GM18505 (cell line): ENCODE results near the gene TRIM45.
"Not testable (repeated sequence)": the region's sequence is repeated elsewhere in the genome, so short reads cannot be mapped to it uniquely, and the experiment has no call there.

ENCODE experiments used
- ATAC-seq: cut with Tn5 transposase; IDR thresholded peaks from one replicate; pipeline ENCODE4 v1.9.1; 2021; ENCODE audit not compliant: unreplicated experiment
- POLR2A ChIP-seq: IDR thresholded peaks from 4 replicates; pipeline ENCODE4 v1.6.1; 2011; ENCODE audit warnings: borderline replicate concordance; ENCODE audit not compliant: insufficient read depth, insufficient read length; ENCODE audit errors: extremely low read depth

TRIM45 gene

DNA sequence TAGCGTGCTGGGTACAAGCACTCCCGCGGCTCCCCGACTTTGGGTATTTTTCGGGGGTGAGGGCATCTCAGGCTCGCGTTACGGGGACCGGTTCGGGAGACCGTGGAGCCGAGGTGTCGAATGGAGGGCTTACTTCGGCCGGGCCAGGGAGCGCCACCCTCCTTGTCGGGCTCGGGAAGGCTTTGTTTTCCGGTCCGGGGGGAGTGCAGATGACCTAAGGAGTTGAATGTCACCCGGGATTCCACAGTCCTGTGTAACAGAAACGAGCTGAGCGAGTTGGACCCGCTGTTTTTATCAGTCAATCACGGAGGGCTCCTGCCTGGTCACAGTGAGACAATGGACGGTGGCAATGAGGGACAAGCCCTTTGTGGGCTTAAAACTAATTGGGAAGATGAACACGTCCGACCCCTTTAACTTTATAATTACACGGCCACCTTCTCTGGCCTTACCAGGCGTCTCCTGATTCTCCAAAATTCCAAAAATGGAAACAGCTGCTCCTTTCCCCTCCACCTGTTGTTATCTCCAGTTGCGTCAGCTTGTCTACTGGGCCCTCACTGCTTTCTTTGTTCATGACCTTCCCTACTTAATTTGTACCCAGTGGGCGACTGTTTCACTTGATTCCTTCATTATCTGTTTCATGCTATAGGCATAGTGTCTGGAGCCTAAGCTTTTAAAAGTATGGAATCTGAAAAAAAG, 929 bp upstream of the TRIM45 start:
- TF ChIP-seq POLR2A = no peak
- ATAC-seq = no peak

DNA sequence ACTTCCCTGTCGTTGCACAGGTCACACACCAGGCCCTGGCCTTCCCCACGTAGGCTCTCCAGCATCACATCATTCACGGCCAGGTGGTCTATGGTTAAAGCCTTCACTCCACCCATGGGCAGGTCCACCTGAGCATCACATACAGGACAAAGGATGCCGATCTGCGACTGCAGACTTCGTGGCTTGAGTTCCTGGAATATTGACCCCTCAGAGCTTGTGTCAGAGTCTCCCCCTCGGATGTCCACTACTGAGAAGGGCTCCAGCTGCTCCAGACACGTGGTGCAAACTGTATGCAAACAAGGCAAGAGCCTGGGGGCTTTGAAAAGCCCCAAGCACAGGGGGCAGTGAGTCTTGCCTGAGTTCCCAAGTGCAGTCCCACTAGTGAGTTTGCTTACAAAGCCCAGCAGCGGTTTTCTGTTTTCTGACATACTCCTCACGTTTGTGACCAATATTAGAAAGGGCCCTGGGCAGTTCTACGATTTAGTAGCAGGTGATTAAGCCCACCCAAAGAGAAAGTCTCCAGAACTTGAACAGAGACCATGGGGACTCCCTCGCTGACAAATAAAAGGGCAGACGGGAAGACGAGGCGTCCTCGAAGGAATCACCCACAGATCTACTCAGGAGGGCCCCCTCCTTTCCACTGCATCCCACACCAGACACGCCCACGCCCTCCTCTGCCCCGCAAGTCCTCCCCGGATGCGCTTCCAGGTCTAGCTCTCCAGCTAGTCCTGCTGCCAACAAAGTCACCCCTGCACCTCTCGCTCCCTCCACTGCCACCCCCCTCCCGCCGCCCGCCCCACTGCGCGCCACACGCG, 568 bp downstream of the TRIM45 start:
- no peak for ATAC-seq
- no peak for TF ChIP-seq POLR2A

DNA sequence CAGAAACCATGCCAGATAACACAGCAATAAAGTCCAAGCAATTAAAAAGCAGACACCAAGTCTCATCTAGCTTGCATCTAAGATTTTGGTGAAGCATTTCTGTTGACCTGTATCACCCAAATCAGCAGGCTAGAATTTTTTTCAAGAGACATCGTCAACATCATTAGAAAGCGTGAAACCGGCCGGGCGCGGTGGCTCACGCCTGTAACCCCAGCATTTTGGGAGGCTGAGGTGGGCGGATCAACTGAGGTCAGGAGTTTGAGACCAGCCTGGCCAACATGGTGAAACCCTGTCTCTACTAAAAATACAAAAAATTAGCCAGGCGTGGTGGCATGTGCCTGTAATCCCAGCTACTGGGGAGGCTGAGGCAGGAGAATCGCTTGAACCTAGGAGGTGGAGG, 2.4 kb downstream of the TRIM45 start:
- ATAC-seq = not testable (repeated sequence)

DNA sequence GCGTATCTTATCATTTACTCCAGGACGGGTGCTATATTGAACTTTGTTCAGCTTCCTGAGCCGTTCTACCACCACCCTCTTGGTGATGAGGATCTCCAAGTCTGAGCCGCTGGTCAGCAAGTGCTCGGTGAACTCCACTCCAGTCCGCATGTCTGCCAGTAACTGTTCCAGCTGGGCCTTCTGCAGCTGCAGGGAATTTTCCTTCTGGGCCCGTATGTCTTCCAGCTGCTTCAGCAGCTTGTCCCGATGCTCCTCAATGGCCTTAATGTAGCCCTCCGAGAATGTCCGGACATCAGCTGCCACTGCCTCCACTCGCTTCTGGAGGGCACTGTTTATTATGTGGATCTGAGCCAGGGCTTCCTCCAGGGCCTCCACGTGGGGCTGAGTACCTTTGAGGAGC, 3.4 kb downstream of the TRIM45 start:
- TF ChIP-seq POLR2A = no peak
- ATAC-seq = no peak

DNA sequence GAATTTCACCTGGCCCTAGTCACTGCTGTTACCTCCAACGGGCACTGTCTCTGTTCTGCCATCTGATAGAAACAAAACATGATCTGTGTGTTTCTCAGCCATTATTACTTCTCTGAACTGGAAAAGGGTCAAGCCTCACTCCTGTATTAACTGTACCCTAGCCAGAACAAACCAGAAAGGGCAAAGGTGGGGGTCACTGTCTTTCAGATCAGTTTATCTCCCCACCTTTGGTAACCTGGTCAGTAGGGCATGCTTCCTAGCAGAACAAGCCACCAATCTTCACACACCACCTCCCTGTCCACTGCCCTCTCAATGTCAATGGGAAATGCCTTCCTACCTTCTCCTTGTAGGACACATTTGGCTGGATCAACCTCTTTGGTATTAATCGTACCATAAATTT, 3.9 kb downstream of the TRIM45 start:
- ATAC-seq = no peak
- no peak for TF ChIP-seq POLR2A

DNA sequence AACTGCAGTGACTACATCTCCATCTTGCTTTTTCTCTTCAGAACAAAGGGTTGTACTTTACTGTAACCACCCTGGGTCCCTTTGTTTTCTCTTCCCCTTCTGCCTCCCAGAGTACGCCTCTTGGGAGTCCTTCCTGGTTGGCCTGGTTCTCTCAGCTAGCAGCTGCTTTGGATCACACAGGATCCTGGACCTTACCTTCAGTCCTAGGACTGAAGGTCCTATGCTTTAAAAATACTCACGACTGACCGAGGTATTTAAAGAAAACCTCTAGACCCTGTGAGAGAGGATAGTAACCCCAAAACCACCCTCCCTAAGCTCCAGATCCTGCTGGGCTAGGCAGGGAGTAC, 4.8 kb downstream of the TRIM45 start:
- TF ChIP-seq POLR2A = no peak
- no peak for ATAC-seq

DNA sequence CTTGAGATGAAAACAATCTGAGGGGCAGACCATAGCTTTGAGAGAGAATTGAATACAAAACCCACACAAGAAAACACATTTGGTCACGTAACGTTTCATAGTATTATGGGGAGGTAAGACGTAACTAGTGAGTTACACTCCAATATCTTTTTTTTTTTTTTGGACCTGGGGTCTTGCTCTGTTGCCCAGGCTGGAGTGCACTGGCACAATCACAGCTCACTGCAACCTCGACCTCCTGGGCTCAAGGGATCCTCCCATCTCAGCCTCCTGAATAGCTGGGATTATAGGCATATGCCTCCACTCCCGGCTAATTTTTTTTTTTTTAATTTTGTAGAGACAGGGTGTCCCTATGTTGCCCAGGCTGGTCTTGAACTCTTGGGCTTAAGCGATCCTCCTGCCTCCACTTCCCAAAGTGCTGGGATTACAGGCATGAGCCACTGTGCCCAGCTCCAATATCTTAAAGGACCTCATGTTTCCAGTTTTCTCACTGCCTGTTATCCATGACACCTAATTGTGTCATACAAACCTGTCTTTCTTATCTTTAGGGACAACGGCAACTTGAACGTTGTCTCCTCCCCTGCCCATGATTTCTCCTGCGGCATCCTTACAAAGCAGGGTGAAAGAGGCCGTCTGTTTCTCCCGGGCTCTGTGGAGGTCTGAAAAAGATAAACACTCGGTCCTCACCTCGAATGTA, 5.3 kb downstream of the TRIM45 start:
- TF ChIP-seq POLR2A = no peak
- no peak for ATAC-seq

DNA sequence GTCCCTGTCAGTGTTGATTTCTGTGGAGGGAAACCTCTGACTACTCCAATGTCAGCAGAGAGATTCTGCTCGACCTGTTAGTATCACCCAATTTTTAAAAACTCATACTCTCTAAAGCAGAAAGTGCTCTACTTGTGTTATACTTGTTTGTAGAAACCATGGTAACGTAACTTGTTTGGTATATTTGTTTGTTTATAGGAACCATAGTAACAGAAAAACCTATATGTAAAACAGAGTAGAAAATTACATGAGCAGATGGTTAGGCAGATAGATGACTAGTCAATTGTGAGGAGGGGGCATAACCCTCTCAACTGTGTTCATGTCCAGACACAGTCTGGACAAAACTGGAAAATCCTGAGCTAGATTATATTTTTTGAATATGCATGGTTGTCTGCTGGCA, 6.7 kb downstream of the TRIM45 start:
- no peak for ATAC-seq
- no peak for TF ChIP-seq POLR2A

DNA sequence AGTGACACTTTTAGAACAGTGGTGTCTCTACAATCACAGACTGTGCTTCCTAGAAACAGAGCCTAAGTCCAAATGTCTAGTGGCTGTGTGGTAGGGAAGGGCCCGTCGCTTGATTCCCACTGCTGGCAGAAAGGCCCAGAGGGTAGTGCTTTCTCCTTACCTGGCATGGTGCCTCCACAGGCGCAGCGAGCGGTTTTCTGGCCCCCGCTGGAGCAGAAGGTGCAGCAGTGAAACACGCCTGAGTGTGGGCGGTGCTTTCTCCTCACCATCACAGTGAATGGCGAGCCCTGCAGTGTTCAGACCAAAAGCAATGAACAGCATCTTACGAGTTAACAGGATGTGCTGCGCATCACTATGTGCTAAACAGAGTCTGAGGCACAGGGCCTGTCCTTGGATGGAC, 8.3 kb downstream of the TRIM45 start:
- no peak for ATAC-seq
- no peak for TF ChIP-seq POLR2A

DNA sequence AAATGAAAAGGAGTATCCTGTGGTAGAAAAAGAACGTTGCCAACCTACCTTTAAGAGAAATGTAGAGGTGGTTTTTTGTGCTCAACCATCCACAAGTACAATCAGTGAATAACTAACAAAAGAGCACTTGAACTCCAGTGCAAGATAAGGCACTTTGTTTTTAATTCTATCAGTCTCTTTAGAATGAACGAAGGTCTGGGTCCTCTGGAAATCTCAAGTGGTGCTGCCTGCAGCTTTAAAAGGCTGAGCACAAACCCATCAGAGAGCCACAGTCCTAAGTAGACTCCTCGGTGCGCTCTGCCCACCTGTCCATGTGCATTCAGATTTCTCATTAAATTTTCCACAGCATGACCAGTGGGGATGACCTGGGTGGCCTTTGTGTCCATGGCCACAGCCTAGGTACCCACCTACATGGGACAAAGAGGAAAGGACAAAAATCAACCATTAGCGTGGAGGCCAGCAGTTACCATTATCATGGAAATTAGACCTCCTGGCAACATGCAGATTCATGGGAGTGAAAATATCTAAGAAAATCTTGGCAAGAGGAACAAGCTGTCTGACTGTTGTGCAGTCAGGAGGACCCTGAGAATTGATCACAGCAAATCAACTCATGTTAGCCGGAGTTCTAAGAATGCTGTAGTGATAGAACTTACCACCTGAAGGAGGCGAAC, 9.4 kb downstream of the TRIM45 start:
- TF ChIP-seq POLR2A = no peak
- ATAC-seq = no peak

DNA sequence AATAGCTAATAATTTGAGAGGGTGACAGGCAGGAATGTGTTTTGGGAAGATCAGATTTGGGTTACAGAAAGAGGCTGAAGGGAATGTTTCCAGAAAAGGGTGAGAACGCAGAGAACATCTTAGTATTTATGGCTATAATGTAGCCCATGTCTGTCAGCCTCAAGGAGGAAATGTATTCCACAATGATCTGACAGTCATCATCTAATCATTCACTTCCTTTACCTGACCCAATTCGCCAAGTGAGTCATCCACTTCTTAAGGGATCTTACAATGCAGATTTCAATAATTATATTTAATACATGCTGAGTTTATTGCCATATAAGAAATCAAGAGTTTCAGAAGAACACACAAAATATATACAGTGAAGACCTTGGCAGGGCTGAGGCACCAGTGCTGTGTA, 10.8 kb downstream of the TRIM45 start:
- no peak for TF ChIP-seq POLR2A
- no peak for ATAC-seq

DNA sequence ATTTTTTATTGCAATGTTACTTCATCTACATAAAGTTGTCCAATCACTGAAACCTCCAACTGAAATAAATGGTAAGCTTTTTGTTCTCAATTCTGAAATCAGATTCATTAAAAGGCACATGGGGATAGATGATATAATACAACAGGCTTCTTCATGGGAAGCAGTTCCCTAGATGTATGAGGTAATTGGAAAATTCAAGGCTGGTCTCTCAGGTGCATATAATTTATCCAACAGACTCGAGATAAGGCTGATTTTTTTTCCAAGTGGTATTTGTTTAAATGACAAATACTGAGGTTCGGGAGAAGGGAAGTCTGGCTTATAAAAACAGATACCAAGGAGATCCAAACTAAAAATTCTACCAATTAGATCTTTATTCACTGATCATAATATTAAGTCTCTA, 14.2 kb downstream of the TRIM45 start:
- no peak for ATAC-seq
- TF ChIP-seq POLR2A = no peak

DNA sequence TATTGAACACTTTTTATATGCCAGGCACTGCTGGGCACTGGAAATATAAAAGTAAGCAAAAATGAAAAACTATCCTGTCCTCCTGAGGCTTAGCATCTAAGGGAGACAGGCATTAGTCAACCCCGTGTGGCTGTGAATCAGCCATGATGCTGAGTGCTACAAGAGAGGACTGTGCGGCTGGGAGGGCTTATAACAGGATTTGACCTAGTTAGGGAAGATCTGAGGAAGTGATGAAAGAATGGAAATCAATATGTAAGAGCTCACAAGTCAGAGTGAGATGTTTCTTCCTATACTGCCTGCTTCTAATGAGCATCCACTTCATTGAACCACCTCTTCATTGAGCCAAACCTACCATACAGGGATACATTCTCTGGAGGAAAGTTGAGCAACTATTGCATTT, 15.1 kb downstream of the TRIM45 start:
- ATAC-seq = no peak
- TF ChIP-seq POLR2A = no peak

DNA sequence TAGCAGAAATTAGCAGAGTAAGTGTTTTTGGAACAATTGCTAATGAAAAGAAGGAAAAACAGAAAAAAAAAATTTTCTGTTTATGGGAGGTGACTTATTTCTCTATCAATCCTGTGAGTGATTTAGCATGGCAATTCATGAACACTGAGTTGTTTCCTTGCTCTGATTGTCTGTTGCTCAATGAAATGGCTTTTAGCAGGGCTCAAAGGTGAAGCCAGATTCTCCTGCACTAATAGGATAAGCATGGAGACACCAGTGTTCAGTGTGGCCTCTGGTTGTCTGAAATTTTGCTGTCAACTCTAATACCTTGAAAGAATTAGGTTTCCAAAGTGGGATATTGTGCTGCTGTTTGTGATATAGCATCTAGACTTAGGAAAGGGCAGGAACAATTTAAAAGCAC, 15.8 kb downstream of the TRIM45 start:
- no peak for ATAC-seq
- no peak for TF ChIP-seq POLR2A

DNA sequence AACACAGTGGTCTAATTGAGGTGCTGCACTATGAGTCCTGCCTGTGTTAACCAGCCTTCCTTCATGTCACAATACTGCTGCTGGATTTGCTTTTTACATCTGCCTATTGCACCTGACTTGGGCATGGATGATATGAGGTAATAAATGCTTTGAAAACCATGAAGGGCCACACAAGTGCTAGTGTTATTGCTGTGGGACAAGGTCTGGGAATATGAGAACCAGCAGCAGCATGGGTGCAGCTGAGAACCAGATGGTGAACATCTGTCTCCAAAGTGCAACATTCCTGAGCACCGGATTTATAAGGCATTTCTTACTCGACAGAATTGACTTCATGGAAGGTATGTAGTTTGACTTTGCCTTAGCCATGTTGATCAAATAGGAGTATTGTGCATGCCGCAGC, 16.6 kb downstream of the TRIM45 start:
- TF ChIP-seq POLR2A = no peak
- ATAC-seq = no peak

DNA sequence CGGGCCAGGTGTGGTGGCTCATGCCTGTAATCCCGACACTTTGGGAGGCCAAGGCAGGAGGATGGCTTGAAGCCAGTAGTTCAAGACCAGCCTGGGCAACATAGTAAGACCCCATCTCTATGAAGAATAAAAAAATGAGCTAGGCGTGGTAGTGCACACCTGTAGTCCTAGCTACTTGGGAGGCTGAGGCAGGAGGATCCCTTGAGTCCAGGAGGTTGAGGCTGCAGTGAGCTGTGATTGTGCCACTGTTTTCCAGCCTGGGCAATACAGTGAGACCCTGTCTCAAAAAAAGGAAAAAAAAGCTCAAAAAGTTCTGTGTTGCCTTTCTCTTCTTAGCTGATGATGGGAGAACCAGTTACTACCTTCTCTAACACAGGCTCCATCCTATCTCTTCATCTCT, 19.7 kb downstream of the TRIM45 start:
- not testable (repeated sequence) for ATAC-seq
